ENCODE data around the gene ECT2L. TPM values are rescaled to one million over a fixed set of nuclear protein-coding genes. Genes with fewer than 3 reads are reported as not detected.

ECT2L gene
- total and polyA plus RNA-seq, 3 donors from 2014 or later = 0.16 to 1.6 (median 0.19) TPM

DNA sequence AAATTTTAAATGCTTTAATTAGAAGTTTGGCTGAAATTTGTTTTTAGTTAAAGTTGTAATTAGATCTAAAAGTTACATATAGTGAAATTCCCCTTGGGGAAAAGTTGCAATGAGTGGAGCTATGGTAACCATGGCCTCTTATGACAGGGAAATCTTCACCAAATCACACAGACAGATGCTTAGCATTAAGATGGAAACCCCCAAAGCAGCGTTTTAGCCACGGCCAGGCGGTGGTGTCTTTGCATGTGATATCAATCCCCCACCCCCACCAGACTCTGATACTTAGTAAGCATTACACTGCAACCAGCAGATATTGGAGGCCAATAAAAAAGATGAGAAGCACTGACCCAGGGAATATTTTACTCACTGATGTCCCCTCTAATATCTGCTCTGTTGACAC is 116.4 kb downstream of the ECT2L start:
- TF ChIP-seq, protein P1, sequence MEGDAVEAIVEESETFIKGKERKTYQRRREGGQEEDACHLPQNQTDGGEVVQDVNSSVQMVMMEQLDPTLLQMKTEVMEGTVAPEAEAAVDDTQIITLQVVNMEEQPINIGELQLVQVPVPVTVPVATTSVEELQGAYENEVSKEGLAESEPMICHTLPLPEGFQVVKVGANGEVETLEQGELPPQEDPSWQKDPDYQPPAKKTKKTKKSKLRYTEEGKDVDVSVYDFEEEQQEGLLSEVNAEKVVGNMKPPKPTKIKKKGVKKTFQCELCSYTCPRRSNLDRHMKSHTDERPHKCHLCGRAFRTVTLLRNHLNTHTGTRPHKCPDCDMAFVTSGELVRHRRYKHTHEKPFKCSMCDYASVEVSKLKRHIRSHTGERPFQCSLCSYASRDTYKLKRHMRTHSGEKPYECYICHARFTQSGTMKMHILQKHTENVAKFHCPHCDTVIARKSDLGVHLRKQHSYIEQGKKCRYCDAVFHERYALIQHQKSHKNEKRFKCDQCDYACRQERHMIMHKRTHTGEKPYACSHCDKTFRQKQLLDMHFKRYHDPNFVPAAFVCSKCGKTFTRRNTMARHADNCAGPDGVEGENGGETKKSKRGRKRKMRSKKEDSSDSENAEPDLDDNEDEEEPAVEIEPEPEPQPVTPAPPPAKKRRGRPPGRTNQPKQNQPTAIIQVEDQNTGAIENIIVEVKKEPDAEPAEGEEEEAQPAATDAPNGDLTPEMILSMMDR (IDR thresholded peaks at IDR 0.05) = no peak
- no peak for TF ChIP-seq POLR2A (IDR thresholded peaks at IDR 0.05)

GRCh38 chr6:138914701-138915100 is 118.8 kb downstream of the ECT2L start:
- TF ChIP-seq, protein P1 (IDR thresholded peaks at IDR 0.05) = no peak
- TF ChIP-seq POLR2A (IDR thresholded peaks at IDR 0.05) = no peak
- intact Hi-C loops (cut with DNase I; ENCODE audit: low total_unique reads) = no loop called here
- Histone ChIP-seq H3K9me3 (no peaks in the 10 kb centered on the region), H3K36me3 (ENCODE audit: low read depth, missing control alignments) (no peaks in the 10 kb centered on the region), H3K4me1 (no peaks in the 10 kb centered on the region), H3K4me3 (no peak overlapping the region), H3K27ac (no peak overlapping the region), H3K27me3 (no peaks in the 10 kb centered on the region)
- WGBS, 2 donors = 78 to 86% methylated on average over 1 of the region's 1 CpG
- DNase-seq = no peak

More for the DNA sequence above, 116.4 kb downstream of the ECT2L start:
- Histone ChIP-seq H3K27ac (no peak overlapping the region), H3K27me3 (no peaks in the 10 kb centered on the region), H3K4me3 (no peak overlapping the region), H3K9me3 (no peaks in the 10 kb centered on the region), H3K36me3 (ENCODE audit: low read depth, missing control alignments) (no peaks in the 10 kb centered on the region), H3K4me1 (no peaks in the 10 kb centered on the region)
- intact Hi-C loops (cut with DNase I; ENCODE audit: low total_unique reads) = no loop called here
- DNase-seq = no peak
- 66 to 79% methylated on average over 3 of the region's 3 CpGs for WGBS, 2 donors

GRCh38 chr6:138920906-138921305 is 125.0 kb downstream of the ECT2L start:
- no peak for DNase-seq
- Histone ChIP-seq H3K27ac (no peak overlapping the region), H3K27me3 (no peaks in the 10 kb centered on the region), H3K9me3 (no peaks in the 10 kb centered on the region), H3K4me3 (no peak overlapping the region), H3K36me3 (ENCODE audit: low read depth, missing control alignments) (no peaks in the 10 kb centered on the region), H3K4me1 (no peaks in the 10 kb centered on the region)
- intact Hi-C loops (cut with DNase I; ENCODE audit: low total_unique reads) = no loop called here
- 87 to 93% methylated on average over 3 of the region's 3 CpGs for WGBS, 2 donors
- TF ChIP-seq POLR2A (IDR thresholded peaks at IDR 0.05) = no peak
- TF ChIP-seq, protein P1 (IDR thresholded peaks at IDR 0.05) = no peak

DNA sequence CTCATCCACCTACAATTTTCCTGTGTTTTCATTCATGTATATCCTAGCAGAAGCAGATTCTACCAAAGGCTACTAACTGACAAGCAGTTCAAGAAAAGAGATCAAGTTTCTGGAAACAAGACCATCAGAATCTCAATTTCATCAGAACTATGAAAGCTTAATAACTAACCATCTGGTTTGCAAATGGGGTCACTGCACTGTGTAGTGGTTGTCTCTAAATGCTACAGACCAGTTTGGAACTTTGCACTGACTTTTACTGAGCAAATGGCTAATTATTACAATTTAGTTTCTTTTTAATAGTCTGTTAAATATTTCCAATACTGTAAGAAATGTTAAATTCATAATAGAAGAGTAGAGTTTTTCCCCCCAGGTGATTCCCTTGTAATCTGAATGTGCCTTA is 127.7 kb downstream of the ECT2L start:
- Histone ChIP-seq H3K4me3 (no peak overlapping the region), H3K4me1 (no peaks in the 10 kb centered on the region), H3K27me3 (no peaks in the 10 kb centered on the region), H3K9me3 (no peaks in the 10 kb centered on the region), H3K27ac (no peak overlapping the region), H3K36me3 (ENCODE audit: low read depth, missing control alignments) (no peaks in the 10 kb centered on the region)
- intact Hi-C loops (cut with DNase I; ENCODE audit: low total_unique reads) = no loop called here
- no peak for DNase-seq
- no peak for TF ChIP-seq POLR2A (IDR thresholded peaks at IDR 0.05)
- TF ChIP-seq, protein P1 (IDR thresholded peaks at IDR 0.05) = no peak

DNA sequence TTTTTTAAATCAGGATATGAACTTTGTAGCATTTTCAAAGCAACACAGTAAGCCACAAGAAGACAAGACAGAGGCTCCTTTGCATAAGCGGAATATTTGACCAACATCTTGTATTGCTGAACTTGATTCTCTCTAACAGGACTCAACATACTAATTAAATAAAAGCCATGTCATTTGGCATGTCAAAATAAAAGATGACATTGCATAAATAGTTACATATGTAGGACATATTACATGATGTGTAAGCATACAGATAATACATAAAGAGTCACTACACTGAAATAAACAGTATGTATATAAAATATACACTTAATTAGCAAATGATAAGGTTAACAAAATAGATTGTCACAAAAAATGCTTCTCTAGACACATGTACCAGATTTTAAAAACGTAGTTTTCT is 129.9 kb downstream of the ECT2L start:
- no peaks in the 10 kb centered on the region for H3K4me1 ChIP-seq
- no peak overlapping the region for H3K27ac ChIP-seq
- 86 to 92% methylated on average over 2 of the region's 2 CpGs for WGBS, 2 donors
- H3K4me3 ChIP-seq = no peak overlapping the region
- no peaks in the 10 kb centered on the region for H3K27me3 ChIP-seq
- H3K36me3 ChIP-seq (ENCODE audit: low read depth, missing control alignments) = no peaks in the 10 kb centered on the region
- H3K9me3 ChIP-seq = no peaks in the 10 kb centered on the region
- no peak for TF ChIP-seq POLR2A (IDR thresholded peaks at IDR 0.05)
- TF ChIP-seq, protein P1 (IDR thresholded peaks at IDR 0.05) = no peak
- intact Hi-C loops (cut with DNase I; ENCODE audit: low total_unique reads) = no loop called here
- DNase-seq = no peak

Measured in testis (tissue), 3 donors.